ENCODE data around the gene PHAX.

DNA sequence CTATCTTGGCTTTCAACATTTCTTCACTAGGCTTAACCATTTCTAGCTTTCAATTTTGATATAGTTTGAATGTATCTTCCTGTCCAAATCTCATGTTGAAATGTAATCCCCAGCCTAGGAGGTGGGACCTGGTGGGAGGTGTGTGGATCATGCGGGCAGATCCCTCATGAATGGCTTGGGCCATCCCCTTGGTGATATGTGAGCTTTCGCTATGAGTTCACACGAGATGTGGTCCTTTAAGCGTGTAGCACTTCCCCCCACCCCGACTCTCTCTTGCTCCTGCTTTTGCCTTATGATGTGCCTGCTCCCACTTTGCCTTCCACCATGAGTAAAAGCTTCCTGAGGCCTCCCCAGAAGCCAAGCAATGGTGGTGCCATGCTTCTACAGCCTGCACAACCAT is 40.6 kb downstream of the PHAX start:
- TF ChIP-seq REST (IDR thresholded peaks at IDR 0.05; ENCODE audit: insufficient read depth in 1 of 2, low read depth in 2 of 2, low read length in 1 of 2) = no peak
- TF ChIP-seq, protein P1, sequence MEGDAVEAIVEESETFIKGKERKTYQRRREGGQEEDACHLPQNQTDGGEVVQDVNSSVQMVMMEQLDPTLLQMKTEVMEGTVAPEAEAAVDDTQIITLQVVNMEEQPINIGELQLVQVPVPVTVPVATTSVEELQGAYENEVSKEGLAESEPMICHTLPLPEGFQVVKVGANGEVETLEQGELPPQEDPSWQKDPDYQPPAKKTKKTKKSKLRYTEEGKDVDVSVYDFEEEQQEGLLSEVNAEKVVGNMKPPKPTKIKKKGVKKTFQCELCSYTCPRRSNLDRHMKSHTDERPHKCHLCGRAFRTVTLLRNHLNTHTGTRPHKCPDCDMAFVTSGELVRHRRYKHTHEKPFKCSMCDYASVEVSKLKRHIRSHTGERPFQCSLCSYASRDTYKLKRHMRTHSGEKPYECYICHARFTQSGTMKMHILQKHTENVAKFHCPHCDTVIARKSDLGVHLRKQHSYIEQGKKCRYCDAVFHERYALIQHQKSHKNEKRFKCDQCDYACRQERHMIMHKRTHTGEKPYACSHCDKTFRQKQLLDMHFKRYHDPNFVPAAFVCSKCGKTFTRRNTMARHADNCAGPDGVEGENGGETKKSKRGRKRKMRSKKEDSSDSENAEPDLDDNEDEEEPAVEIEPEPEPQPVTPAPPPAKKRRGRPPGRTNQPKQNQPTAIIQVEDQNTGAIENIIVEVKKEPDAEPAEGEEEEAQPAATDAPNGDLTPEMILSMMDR (IDR thresholded peaks at IDR 0.05) = no peak
- TF ChIP-seq TCF7L2 (IDR thresholded peaks at IDR 0.05; ENCODE audit: low read depth, low read length) = no peak
- no peak for TF ChIP-seq POLR2AphosphoS5 (IDR thresholded peaks at IDR 0.05; ENCODE audit: low read depth, low read length)
